OCI-LY1 (cell line): Measurements from ENCODE around the gene KIF15.
"Not testable (repeated sequence)": the region's sequence is repeated elsewhere in the genome, so short reads cannot be mapped to it uniquely, and the experiment has no call there.

Experiments
- H2AFZ ChIP-seq: fragments of 200-600 bp; sonication (generic), shearing (Covaris generic); 2 replicates; pipeline ENCODE4 v1.6.0; 2014; ENCODE audit warnings: antibody characterized with exemption, mild to moderate bottlenecking, low read length
- H3F3A ChIP-seq: fragments of 200-600 bp; sonication (generic), shearing (Covaris generic); 2 replicates; pipeline ENCODE4 v1.6.0; 2014; ENCODE audit warnings: mild to moderate bottlenecking, antibody characterized with exemption, low read length, moderate library complexity; ENCODE audit not compliant: insufficient read depth
- H3K27ac ChIP-seq: fragments of 200-600 bp; sonication (generic); 2 replicates; pipeline ENCODE4 v1.5.1; 2014; ENCODE audit warnings: low read length, mixed run types, mild to moderate bottlenecking, low read depth; ENCODE audit not compliant: poor library complexity, severe bottlenecking
- H3K27me3 ChIP-seq: fragments of 200-600 bp; sonication (generic); 2 replicates; pipeline ENCODE4 v1.6.0; 2014; ENCODE audit warnings: antibody characterized with exemption, mild to moderate bottlenecking, low read length, moderate library complexity; ENCODE audit not compliant: insufficient read depth
- H3K36me3 ChIP-seq: fragments of 200-600 bp; sonication (generic); 2 replicates; pipeline ENCODE4 v1.6.1; 2014; ENCODE audit warnings: mild to moderate bottlenecking, antibody characterized with exemption, low read length, moderate library complexity, mixed read lengths; ENCODE audit not compliant: insufficient read depth
- H3K4me1 ChIP-seq: fragments of 200-600 bp; sonication (generic); 2 replicates; pipeline ENCODE4 v1.5.1; 2014; ENCODE audit warnings: mild to moderate bottlenecking, low read length, moderate library complexity; ENCODE audit not compliant: insufficient read depth, severe bottlenecking
- H3K4me2 ChIP-seq: fragments of 200-600 bp; sonication (generic), shearing (Covaris generic); 2 replicates; pipeline ENCODE4 v1.6.1; 2014; ENCODE audit warnings: low read length
- H3K4me3 ChIP-seq: fragments of 200-600 bp; sonication (generic); 2 replicates; pipeline ENCODE4 v1.5.1; 2014; ENCODE audit warnings: low read length, low read depth, mild to moderate bottlenecking, mixed read lengths; ENCODE audit not compliant: poor library complexity, severe bottlenecking
- H3K79me2 ChIP-seq: fragments of 200-600 bp; shearing (Covaris generic); 2 replicates; pipeline ENCODE4 v1.6.1; 2016; ENCODE audit warnings: mixed run types, low read length, mixed read lengths; ENCODE audit not compliant: insufficient read depth
- H3K9ac ChIP-seq: fragments of 200-600 bp; sonication (generic), shearing (Covaris generic); 2 replicates; pipeline ENCODE4 v1.6.1; 2014; ENCODE audit warnings: mild to moderate bottlenecking, low read length, mixed read lengths
- H3K9me2 ChIP-seq: fragments of 200-600 bp; sonication (generic), shearing (Covaris generic); 2 replicates; pipeline ENCODE4 v1.6.1; 2014; ENCODE audit warnings: low read depth, mild to moderate bottlenecking, low read length, mixed read lengths
- H3K9me3 ChIP-seq: fragments of 200-600 bp; shearing (Covaris generic); 2 replicates; pipeline ENCODE4 v1.6.1; 2014; ENCODE audit warnings: low read length, mixed read lengths
- H4K20me1 ChIP-seq: fragments of 200-600 bp; sonication (generic), shearing (Covaris generic); 2 replicates; pipeline ENCODE4 v1.6.0; 2016; ENCODE audit warnings: mild to moderate bottlenecking, low read length; ENCODE audit not compliant: insufficient read depth
- CTCF ChIP-seq: fragments of 200-600 bp; sonication (generic), shearing (Covaris generic); IDR thresholded peaks from 2 replicates; pipeline ENCODE4 v1.5.1; 2017; ENCODE audit warnings: mild to moderate bottlenecking, antibody characterized with exemption, low read length, moderate library complexity, mixed read lengths
- EZH2 ChIP-seq: fragments of 200-600 bp; sonication (generic), shearing (Covaris generic); IDR thresholded peaks from 2 replicates; pipeline ENCODE4 v1.8.0; 2017; ENCODE audit warnings: borderline replicate concordance, mixed run types, mild to moderate bottlenecking, antibody characterized with exemption, low read length, moderate library complexity, mixed read lengths

The KIF15 gene

DNA sequence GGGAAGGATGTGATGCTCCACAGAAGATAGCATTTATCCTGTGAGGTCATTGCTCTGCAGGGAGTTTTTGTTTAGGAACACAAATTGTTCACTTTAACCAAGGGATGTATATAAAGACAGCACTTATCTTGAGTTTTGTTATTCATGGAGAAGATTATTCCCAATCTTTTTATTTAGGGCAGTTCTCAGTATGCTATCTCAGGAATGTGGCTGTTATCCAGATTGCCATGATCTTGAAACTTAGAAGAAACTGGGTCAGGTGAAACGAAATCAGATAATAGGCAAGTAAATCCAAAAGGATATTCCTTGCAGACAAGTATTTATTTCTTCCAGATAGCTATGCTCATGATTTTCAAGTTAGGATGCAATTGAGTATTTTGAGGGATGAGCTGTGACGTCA, 80.8 kb downstream of the KIF15 start:
- Histone ChIP-seq H3K36me3 (peaks cover 95% of the 10 kb centered on the region), H3K27me3 (no peaks in the 10 kb centered on the region), H3K9me2 (no peaks in the 10 kb centered on the region)

DNA sequence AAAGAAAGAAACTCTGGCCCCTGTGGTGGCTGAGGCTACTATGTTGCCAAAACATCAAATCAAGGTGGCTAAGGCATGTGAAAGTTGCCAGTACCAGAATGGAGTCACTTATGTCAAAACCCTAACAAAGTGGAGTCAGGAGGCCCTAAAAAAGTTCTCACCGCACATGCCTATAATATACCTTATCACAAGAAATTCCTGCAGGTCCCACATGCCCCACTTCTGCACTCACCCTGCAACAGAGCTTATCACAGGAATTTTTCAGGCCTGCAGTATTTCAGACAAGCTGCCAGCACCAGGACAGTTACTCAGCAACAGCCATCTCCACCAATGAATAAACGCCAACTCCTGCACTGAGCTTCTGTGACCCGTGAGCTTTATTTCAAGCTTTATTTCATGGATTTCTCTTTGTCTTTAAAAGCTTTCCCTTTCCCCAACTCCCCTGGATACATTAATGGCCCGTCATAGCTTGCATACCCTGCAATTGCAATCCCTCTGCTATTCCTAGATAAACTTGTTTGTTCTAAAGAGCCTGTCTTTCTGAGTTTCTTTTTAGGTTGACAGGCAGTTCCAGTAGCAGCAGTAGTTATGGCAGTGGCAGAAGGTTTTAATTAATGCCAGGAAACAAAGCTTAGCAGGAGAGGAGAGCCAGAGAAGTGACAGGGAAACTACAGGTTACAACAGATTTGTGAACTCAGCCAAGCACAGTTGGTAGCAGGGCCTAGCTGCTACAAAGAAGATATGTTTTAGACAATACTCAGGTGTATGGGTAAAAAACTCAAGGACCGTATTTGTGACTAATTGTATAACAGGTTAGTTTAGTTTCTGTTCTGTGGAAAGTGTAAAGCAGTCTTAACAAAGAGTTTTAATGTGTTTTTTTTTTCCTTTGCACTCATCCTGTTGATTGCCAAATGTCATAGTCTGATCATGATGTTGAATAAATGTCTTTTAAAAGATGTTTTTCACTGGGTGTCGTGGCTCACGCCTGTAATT, 84.2 kb downstream of the KIF15 start:
- no peak overlapping the region for H3K9ac ChIP-seq
- H3K79me2 ChIP-seq = no peaks in the 10 kb centered on the region
- no peaks in the 10 kb centered on the region for H3K4me1 ChIP-seq
- H4K20me1 ChIP-seq = no peaks in the 10 kb centered on the region
- no peak overlapping the region for H3K4me3 ChIP-seq
- no peak overlapping the region for H2AFZ ChIP-seq
- H3K27me3 ChIP-seq = no peaks in the 10 kb centered on the region
- no peak overlapping the region for H3K27ac ChIP-seq
- H3K9me2 ChIP-seq = no peaks in the 10 kb centered on the region
- no peaks in the 10 kb centered on the region; the same call in 1 of the 2 replicates for H3F3A ChIP-seq
- TF ChIP-seq EZH2 (no peak), CTCF (no peak)
- peaks cover 88% of the 10 kb centered on the region for H3K36me3 ChIP-seq
- no peak overlapping the region for H3K4me2 ChIP-seq
- H3K9me3 ChIP-seq = no peaks in the 10 kb centered on the region

More for the DNA sequence above, 80.8 kb downstream of the KIF15 start:
- H2AFZ ChIP-seq = no peak overlapping the region
- H3F3A ChIP-seq = no peaks in the 10 kb centered on the region; the same call in 1 of the 2 replicates
- H3K4me2 ChIP-seq = no peak overlapping the region
- no peaks in the 10 kb centered on the region for H3K9me3 ChIP-seq
- H3K79me2 ChIP-seq = no peaks in the 10 kb centered on the region
- H3K27ac ChIP-seq = no peak overlapping the region
- H3K4me3 ChIP-seq = no peak overlapping the region
- no peak overlapping the region for H3K9ac ChIP-seq
- TF ChIP-seq CTCF (no peak), EZH2 (no peak)
- no peaks in the 10 kb centered on the region for H4K20me1 ChIP-seq
- H3K4me1 ChIP-seq = no peaks in the 10 kb centered on the region

GRCh38 chr3:44848634-44849033, 87.0 kb downstream of the KIF15 start:
- H3K4me2 ChIP-seq = no peak overlapping the region
- no peak overlapping the region for H3K9ac ChIP-seq
- no peaks in the 10 kb centered on the region for H3K4me1 ChIP-seq
- H3K9me3 ChIP-seq = no peaks in the 10 kb centered on the region; the same call in 1 of the 2 replicates
- no peaks in the 10 kb centered on the region for H3K9me2 ChIP-seq
- no peak overlapping the region for H3K4me3 ChIP-seq
- no peak overlapping the region for H3K27ac ChIP-seq
- peaks cover 88% of the 10 kb centered on the region for H3K36me3 ChIP-seq
- no peaks in the 10 kb centered on the region for H3F3A ChIP-seq
- H2AFZ ChIP-seq = no peak overlapping the region
- H3K27me3 ChIP-seq = no peaks in the 10 kb centered on the region
- no peak for TF ChIP-seq CTCF
- no peak for TF ChIP-seq EZH2
- H3K79me2 ChIP-seq = no peaks in the 10 kb centered on the region
- no peaks in the 10 kb centered on the region for H4K20me1 ChIP-seq

- not testable (repeated sequence) for H3K4me1 ChIP-seq, H3K27me3 ChIP-seq, H3K9me3 ChIP-seq, H4K20me1 ChIP-seq, H3K4me3 ChIP-seq, H3F3A ChIP-seq, H3K9ac ChIP-seq, H3K79me2 ChIP-seq, H3K27ac ChIP-seq, H3K9me2 ChIP-seq, H2AFZ ChIP-seq, H3K4me2 ChIP-seq
- peaks cover 50% of the 10 kb centered on the region for H3K36me3 ChIP-seq
These were observed 95.1 kb downstream of the KIF15 start for GRCh38 chr3:44856663-44857062.
